DOHH2 (cell line): Measurements from ENCODE around the gene MGAT4C.

Experiments used
- H3F3A ChIP-seq: fragments of 200-600 bp; sonication (generic), shearing (Covaris generic); 2 replicates; pipeline ENCODE4 v1.6.0; 2016; ENCODE audit warnings: antibody characterized with exemption, mild to moderate bottlenecking; ENCODE audit not compliant: control insufficient read depth, insufficient read depth
- H3K27ac ChIP-seq: fragments of 200-600 bp; sonication (generic); 2 replicates; pipeline ENCODE4 v1.5.1; 2014; ENCODE audit warnings: low read depth, mild to moderate bottlenecking, low read length, moderate library complexity
- H3K27me3 ChIP-seq: fragments of 200-600 bp; sonication (generic); 2 replicates; pipeline ENCODE4 v1.6.1; 2014; ENCODE audit warnings: mild to moderate bottlenecking, low read length, mixed read lengths; ENCODE audit not compliant: control insufficient read depth
- H3K36me3 ChIP-seq: fragments of 200-600 bp; sonication (generic); 2 replicates; pipeline ENCODE4 v1.6.1; 2014; ENCODE audit warnings: mild to moderate bottlenecking, low read length, moderate library complexity, mixed read lengths; ENCODE audit not compliant: control insufficient read depth
- H3K4me1 ChIP-seq: fragments of 200-600 bp; sonication (generic); 2 replicates; pipeline ENCODE4 v1.6.1; 2014; ENCODE audit warnings: mild to moderate bottlenecking, low read length, mixed read lengths; ENCODE audit not compliant: control insufficient read depth
- H3K4me2 ChIP-seq: fragments of 200-600 bp; sonication (generic); 2 replicates; pipeline ENCODE4 v1.6.0; 2014; ENCODE audit warnings: mild to moderate bottlenecking, low read length, moderate library complexity
- H3K4me3 ChIP-seq: fragments of 200-600 bp; sonication (generic); 2 replicates; pipeline ENCODE4 v1.5.1; 2014; ENCODE audit warnings: mild to moderate bottlenecking, low read length, mixed read lengths
- H3K79me2 ChIP-seq: fragments of 200-600 bp; sonication (generic); 2 replicates; pipeline ENCODE4 v1.6.1; 2014; ENCODE audit warnings: mild to moderate bottlenecking, low read length, mixed read lengths; ENCODE audit not compliant: control insufficient read depth
- H3K9me2 ChIP-seq: fragments of 200-600 bp; sonication (generic); replicated peaks from 2 replicates; pipeline ENCODE4 v1.6.1; 2014; ENCODE audit warnings: mild to moderate bottlenecking, low read length, mixed read lengths; ENCODE audit not compliant: control insufficient read depth
- H3K9me3 ChIP-seq: fragments of 200-600 bp; sonication (generic); 2 replicates; pipeline ENCODE4 v1.6.1; 2014; ENCODE audit warnings: antibody characterized with exemption, low read length, mixed read lengths; ENCODE audit not compliant: control insufficient read depth, insufficient read depth
- H4K20me1 ChIP-seq: fragments of 200-600 bp; sonication (generic); 2 replicates; pipeline ENCODE4 v1.6.0; 2014; ENCODE audit warnings: low read depth, mild to moderate bottlenecking, antibody characterized with exemption, low read length, moderate library complexity; ENCODE audit not compliant: control insufficient read depth, insufficient read depth
- EZH2phosphoT487 ChIP-seq: fragments of 200-600 bp; sonication (generic); IDR thresholded peaks from 2 replicates; pipeline ENCODE4 v1.6.1; 2017; ENCODE audit warnings: borderline replicate concordance, mild to moderate bottlenecking, antibody characterized with exemption, low read length, moderate library complexity, mixed read lengths
- TF ChIP-seq, protein P1 (sequence below): fragments of 200-600 bp; sonication (generic); IDR thresholded peaks from one replicate; pipeline ENCODE4 v1.5.1; 2014; ENCODE audit warnings: antibody characterized with exemption, mild to moderate bottlenecking, low read depth, low read length; ENCODE audit not compliant: poor library complexity, severe bottlenecking

Gene MGAT4C

DNA sequence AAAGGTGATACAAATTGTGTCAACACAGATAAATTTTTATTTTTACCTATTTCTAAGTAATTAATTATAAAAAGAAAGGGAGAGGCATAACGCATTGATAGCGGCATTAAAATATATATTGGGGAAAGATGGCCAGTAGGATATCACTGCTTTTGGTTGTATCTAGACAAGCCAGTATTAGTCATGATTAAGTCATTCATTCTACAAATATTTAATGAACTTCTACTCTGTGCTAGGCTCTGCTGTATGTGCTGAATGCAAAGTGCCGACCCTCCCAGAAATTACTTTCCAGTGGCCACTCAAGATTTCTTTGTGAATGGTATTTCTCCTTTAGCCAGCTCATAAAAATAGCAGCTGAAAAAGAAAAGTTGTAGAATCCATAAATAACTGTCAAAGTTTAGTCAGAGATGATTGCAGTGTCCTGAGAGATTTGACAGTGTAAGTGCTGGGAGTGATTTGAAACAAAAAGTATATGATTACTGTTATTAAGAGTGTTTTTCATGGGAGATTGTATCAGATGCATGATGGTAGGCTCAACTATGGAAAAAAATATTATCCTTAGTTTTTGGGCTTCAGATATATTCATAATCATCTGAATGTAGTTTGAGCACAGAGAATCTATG is 133.2 kb downstream of the MGAT4C start:
- no peaks in the 10 kb centered on the region for H3F3A ChIP-seq
- no peaks in the 10 kb centered on the region for H3K9me3 ChIP-seq
- H3K27me3 ChIP-seq: no peaks in the 10 kb centered on the region
- no peaks in the 10 kb centered on the region for H3K36me3 ChIP-seq
- H3K79me2 ChIP-seq: no peaks in the 10 kb centered on the region
- no peaks in the 10 kb centered on the region for H4K20me1 ChIP-seq
- no peak overlapping the region for H3K4me3 ChIP-seq
- H3K4me2 ChIP-seq: no peak overlapping the region
- H3K9me2 ChIP-seq: no peaks in the 10 kb centered on the region
- H3K27ac ChIP-seq: no peak overlapping the region
- TF ChIP-seq, protein P1, sequence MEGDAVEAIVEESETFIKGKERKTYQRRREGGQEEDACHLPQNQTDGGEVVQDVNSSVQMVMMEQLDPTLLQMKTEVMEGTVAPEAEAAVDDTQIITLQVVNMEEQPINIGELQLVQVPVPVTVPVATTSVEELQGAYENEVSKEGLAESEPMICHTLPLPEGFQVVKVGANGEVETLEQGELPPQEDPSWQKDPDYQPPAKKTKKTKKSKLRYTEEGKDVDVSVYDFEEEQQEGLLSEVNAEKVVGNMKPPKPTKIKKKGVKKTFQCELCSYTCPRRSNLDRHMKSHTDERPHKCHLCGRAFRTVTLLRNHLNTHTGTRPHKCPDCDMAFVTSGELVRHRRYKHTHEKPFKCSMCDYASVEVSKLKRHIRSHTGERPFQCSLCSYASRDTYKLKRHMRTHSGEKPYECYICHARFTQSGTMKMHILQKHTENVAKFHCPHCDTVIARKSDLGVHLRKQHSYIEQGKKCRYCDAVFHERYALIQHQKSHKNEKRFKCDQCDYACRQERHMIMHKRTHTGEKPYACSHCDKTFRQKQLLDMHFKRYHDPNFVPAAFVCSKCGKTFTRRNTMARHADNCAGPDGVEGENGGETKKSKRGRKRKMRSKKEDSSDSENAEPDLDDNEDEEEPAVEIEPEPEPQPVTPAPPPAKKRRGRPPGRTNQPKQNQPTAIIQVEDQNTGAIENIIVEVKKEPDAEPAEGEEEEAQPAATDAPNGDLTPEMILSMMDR: no peak
- TF ChIP-seq EZH2phosphoT487: no peak
- H3K4me1 ChIP-seq: no peaks in the 10 kb centered on the region

DNA sequence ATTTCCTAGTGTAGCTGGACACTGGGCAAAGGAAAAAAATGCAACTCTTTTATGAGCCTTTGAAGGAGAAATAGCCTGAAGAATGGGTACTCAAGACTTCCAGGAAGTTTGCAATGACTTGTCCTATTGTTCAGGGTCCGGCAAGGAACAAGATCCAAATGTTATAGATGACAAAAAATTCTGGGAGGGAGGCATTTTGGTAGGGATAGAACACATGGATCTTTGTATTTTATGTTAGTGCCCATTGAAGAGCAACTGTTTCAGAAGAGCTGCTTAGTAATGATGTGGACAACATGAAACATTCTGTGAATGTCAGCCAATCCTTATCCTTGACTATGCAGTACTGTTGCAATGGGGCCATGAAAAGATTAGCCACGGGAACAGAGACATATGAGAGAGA is 138.0 kb downstream of the MGAT4C start:
- Histone ChIP-seq H3K79me2 (no peaks in the 10 kb centered on the region), H3K4me3 (no peak overlapping the region), H3K4me2 (no peak overlapping the region)

GRCh38 chr12:86117711-86118110 is 138.5 kb downstream of the MGAT4C start:
- no peak overlapping the region for H3K27ac ChIP-seq
- no peaks in the 10 kb centered on the region for H3F3A ChIP-seq
- TF ChIP-seq EZH2phosphoT487: no peak
- TF ChIP-seq, protein P1: no peak
- H3K9me3 ChIP-seq: no peaks in the 10 kb centered on the region
- no peaks in the 10 kb centered on the region for H3K9me2 ChIP-seq
- no peak overlapping the region for H3K4me2 ChIP-seq
- no peaks in the 10 kb centered on the region for H3K79me2 ChIP-seq
- no peaks in the 10 kb centered on the region for H4K20me1 ChIP-seq
- H3K27me3 ChIP-seq: no peaks in the 10 kb centered on the region
- no peaks in the 10 kb centered on the region for H3K4me1 ChIP-seq
- no peak overlapping the region for H3K4me3 ChIP-seq
- no peaks in the 10 kb centered on the region for H3K36me3 ChIP-seq

More for the DNA sequence above, 138.0 kb downstream of the MGAT4C start:
- no peaks in the 10 kb centered on the region for H3K9me2 ChIP-seq
- no peaks in the 10 kb centered on the region for H4K20me1 ChIP-seq
- no peaks in the 10 kb centered on the region for H3K36me3 ChIP-seq
- no peaks in the 10 kb centered on the region for H3F3A ChIP-seq
- no peak for TF ChIP-seq EZH2phosphoT487
- TF ChIP-seq, protein P1: no peak
- H3K4me1 ChIP-seq: no peaks in the 10 kb centered on the region
- no peaks in the 10 kb centered on the region for H3K27me3 ChIP-seq
- H3K9me3 ChIP-seq: no peaks in the 10 kb centered on the region
- no peak overlapping the region for H3K27ac ChIP-seq
